Ovary (tissue), 3 donors: ENCODE measurements around the gene GJC2.

Experiments used
- POLR2A ChIP-seq: fragments of 450-650 bp; IDR thresholded peaks from one replicate; pipeline ENCODE4 v1.6.1; 2017; ENCODE audit warnings: antibody characterized with exemption, mild to moderate bottlenecking, moderate library complexity
- TF ChIP-seq, protein P1 (sequence below), 3 donors: fragments of 450-650 bp in 2 of 3; fragments of 200-600 bp in 1 of 3; IDR thresholded peaks; one replicate each; pipeline versions ENCODE4 v1.5.1 to v1.8.0; 2016 to 2022; ENCODE audit warnings: antibody characterized with exemption in 3 of 3, mild to moderate bottlenecking in 1 of 3
- donor health status: DM: no; HTN: no; CAD: no.

DNA sequence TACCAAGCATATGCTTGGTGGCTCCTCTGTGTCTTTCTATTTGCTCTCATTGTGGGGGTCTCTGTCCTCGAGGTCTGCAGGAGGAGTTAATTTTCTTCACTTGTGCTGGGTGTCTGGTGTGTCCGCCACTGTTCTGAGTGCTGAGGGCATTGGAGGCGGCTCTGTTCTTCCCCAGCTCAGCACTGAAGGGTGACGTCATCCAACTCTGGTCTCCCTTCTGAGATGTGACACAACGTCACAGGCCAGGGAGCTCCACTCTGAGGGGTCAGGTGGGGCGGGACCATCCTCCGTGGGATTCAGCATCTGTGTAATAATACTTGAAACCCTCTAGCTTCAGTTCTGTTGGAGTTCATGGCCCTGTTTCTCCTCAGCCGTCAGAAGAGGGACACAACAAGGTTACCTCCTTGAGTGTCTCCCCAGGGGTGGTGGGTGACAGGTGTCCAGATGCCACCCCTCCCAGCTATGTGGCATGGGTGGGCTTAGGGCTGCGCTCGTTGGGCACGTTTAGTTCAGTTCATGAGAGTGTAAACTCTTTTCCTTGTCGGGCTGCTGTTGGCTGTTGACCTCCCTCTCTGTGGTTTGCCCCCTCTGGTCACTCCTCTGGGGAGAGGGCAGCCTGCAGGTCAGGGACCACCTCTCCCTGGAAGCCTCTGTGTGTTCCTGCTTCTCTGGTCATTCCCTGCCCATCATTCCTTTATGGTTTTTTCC, 19.0 kb downstream of the GJC2 start:
- TF ChIP-seq, protein P1, sequence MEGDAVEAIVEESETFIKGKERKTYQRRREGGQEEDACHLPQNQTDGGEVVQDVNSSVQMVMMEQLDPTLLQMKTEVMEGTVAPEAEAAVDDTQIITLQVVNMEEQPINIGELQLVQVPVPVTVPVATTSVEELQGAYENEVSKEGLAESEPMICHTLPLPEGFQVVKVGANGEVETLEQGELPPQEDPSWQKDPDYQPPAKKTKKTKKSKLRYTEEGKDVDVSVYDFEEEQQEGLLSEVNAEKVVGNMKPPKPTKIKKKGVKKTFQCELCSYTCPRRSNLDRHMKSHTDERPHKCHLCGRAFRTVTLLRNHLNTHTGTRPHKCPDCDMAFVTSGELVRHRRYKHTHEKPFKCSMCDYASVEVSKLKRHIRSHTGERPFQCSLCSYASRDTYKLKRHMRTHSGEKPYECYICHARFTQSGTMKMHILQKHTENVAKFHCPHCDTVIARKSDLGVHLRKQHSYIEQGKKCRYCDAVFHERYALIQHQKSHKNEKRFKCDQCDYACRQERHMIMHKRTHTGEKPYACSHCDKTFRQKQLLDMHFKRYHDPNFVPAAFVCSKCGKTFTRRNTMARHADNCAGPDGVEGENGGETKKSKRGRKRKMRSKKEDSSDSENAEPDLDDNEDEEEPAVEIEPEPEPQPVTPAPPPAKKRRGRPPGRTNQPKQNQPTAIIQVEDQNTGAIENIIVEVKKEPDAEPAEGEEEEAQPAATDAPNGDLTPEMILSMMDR (IDR thresholded peaks at IDR 0.05): no peak
- no peak for TF ChIP-seq POLR2A
